Measurements from ENCODE around the gene CTNNA3. TPM values are rescaled to one million over a fixed set of nuclear protein-coding genes. Genes with fewer than 3 reads are reported as not detected.

Gene CTNNA3
- total RNA-seq, 4 donors from 2014 or later, result 1.2 to 7.1 (median 1.3) TPM

GRCh38 chr10:65968437-65968836, 1727.6 kb downstream of the CTNNA3 start:
- no peak for ATAC-seq (ENCODE audit: low FRiP score)
- TF ChIP-seq, protein P1, sequence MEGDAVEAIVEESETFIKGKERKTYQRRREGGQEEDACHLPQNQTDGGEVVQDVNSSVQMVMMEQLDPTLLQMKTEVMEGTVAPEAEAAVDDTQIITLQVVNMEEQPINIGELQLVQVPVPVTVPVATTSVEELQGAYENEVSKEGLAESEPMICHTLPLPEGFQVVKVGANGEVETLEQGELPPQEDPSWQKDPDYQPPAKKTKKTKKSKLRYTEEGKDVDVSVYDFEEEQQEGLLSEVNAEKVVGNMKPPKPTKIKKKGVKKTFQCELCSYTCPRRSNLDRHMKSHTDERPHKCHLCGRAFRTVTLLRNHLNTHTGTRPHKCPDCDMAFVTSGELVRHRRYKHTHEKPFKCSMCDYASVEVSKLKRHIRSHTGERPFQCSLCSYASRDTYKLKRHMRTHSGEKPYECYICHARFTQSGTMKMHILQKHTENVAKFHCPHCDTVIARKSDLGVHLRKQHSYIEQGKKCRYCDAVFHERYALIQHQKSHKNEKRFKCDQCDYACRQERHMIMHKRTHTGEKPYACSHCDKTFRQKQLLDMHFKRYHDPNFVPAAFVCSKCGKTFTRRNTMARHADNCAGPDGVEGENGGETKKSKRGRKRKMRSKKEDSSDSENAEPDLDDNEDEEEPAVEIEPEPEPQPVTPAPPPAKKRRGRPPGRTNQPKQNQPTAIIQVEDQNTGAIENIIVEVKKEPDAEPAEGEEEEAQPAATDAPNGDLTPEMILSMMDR (IDR thresholded peaks at IDR 0.05), result no peak

DNA sequence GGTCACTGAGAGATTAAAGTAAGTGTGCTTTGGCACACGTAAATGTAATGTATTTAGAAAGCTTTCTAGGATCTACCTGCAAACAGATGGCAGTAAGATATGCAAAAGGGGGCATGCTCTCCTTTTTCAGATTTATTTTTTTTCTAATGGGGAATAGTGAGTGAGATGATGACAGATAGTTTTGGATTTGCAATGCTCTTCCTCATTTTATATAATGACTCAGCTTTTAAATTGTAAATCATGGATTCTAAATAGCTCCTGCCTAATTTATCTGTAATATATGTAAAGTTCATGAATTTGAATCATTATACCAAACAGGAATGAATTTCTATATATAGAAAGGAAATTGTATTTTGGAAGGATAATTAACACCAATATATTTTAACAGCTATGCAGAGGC, 1731.8 kb downstream of the CTNNA3 start:
- no peak for DNase-seq (ENCODE audit: low spot score)
- no peak for ATAC-seq (ENCODE audit: low FRiP score)
- TF ChIP-seq, protein P1 (IDR thresholded peaks at IDR 0.05), result no peak

More at GRCh38 chr10:65968437-65968836, 1727.6 kb downstream of the CTNNA3 start:
- DNase-seq (ENCODE audit: low spot score), result no peak

- TF ChIP-seq, protein P1 (IDR thresholded peaks at IDR 0.05), result no peak
- ATAC-seq (ENCODE audit: low FRiP score) (no peak), DNase-seq (ENCODE audit: low spot score) (no peak)
Measured at GRCh38 chr10:65952086-65952485, 1743.9 kb downstream of the CTNNA3 start.

DNA sequence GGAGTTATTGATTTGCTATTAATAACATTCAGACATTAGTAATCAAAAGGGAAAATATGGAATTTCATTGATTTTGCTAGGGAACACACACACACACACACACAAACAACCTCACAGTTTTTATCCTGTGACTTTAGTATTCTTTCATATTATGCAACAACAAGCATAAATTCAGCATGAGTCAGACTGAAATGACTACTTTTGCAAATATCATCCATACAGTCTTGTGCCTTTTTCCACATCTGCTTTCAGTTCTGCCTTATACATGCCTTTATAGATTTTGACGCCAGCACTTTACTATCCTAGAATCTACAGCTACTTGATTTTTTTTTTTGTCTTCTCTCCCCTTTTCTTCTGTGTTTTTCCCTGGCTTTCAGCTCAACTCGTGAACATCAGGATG, 1745.9 kb downstream of the CTNNA3 start:
- ATAC-seq (ENCODE audit: low FRiP score), result no peak

GRCh38 chr10:65949526-65949925, 1746.5 kb downstream of the CTNNA3 start:
- no peak for ATAC-seq (ENCODE audit: low FRiP score)
- TF ChIP-seq, protein P1 (IDR thresholded peaks at IDR 0.05), result no peak

More for the DNA sequence above, 1745.9 kb downstream of the CTNNA3 start:
- TF ChIP-seq, protein P1 (IDR thresholded peaks at IDR 0.05), result no peak
- DNase-seq (ENCODE audit: low spot score), result no peak

GRCh38 chr10:65945061-65945460, 1750.9 kb downstream of the CTNNA3 start:
- DNase-seq (ENCODE audit: low spot score), result no peak
- ATAC-seq (ENCODE audit: low FRiP score), result no peak
- TF ChIP-seq, protein P1 (IDR thresholded peaks at IDR 0.05), result no peak

More at GRCh38 chr10:65949526-65949925, 1746.5 kb downstream of the CTNNA3 start:
- DNase-seq (ENCODE audit: low spot score), result no peak

GRCh38 chr10:65943451-65943850, 1752.5 kb downstream of the CTNNA3 start:
- ATAC-seq (ENCODE audit: low FRiP score) (no peak), DNase-seq (ENCODE audit: low spot score) (no peak)
- TF ChIP-seq, protein P1 (IDR thresholded peaks at IDR 0.05), result no peak

All from omental fat pad (tissue), 4 donors.